Gastroesophageal sphincter (tissue), 4 donors: ENCODE results near the gene MTCP1. TPM values are rescaled to one million over a fixed set of nuclear protein-coding genes. Genes with fewer than 3 reads are reported as not detected.
A peak's percentile ranks its signal among the peaks of the same experiment; 100 is the strongest.

Experiments used
- ATAC-seq: fragments of 150-250 bp; one replicate; pipeline ENCODE4 v1.9.1; 2016; ENCODE audit warnings: mild to moderate bottlenecking, moderate library complexity
- H3K27ac ChIP-seq, 4 donors: fragments of 200-600 bp; sonication (generic) in 3 of 4; 1 replicate in 3 of 4; 2 replicates in 1 of 4; pipeline ENCODE4 v1.5.1; 2016 to 2019
- H3K27me3 ChIP-seq: fragments of 200-600 bp; sonication (generic); one replicate; pipeline ENCODE4 v1.5.1; 2019
- H3K36me3 ChIP-seq, 2 donors: fragments of 200-600 bp; sonication (generic); one replicate each; pipeline ENCODE4 v1.5.1; 2019; ENCODE audit warnings: control low read depth in 1 of 2
- H3K4me1 ChIP-seq, 3 donors: fragments of 200-600 bp; sonication (generic); 1 replicate in 2 of 3; 2 replicates in 1 of 3; pipeline ENCODE4 v1.5.1; 2016 to 2019; ENCODE audit warnings: control low read depth in 2 of 3
- H3K4me3 ChIP-seq, 2 donors: fragments of 200-600 bp; sonication (generic); one replicate each; pipeline ENCODE4 v1.5.1; 2019; ENCODE audit warnings: mild to moderate bottlenecking in 1 of 2, moderate library complexity in 1 of 2
- H3K9me3 ChIP-seq, 3 donors: fragments of 200-600 bp; sonication (generic); one replicate each; pipeline ENCODE4 v1.5.1; 2017 to 2019; ENCODE audit warnings: control low read depth in 2 of 3
- EP300 ChIP-seq: sonication (generic); formaldehyde crosslinking; IDR thresholded peaks from one replicate; pipeline ENCODE4 v1.6.1; 2017; ENCODE audit warnings: antibody characterized with exemption, mild to moderate bottlenecking
- POLR2A ChIP-seq, 2 donors: fragments of 450-650 bp; IDR thresholded peaks; one replicate each; pipeline ENCODE4 v1.6.1; 2017; ENCODE audit warnings: antibody characterized with exemption in 2 of 2, mild to moderate bottlenecking in 2 of 2, moderate library complexity in 1 of 2
- POLR2AphosphoS5 ChIP-seq: sonication (generic); formaldehyde crosslinking; IDR thresholded peaks from one replicate; pipeline ENCODE4 v1.6.1; 2017; ENCODE audit warnings: antibody characterized with exemption
- WGBS, 2 donors: methylation state at CpG; one replicate each; pipeline ENCODE4 v1.1.5; 2018; ENCODE audit warnings: low coverage in 1 of 2; 5-methylcytosine and 5-hydroxymethylcytosine counted together
- total RNA-seq, 4 donors: library from RNA; depleted of rRNA; stranded (reverse); fragments of >200 nt; gene quantifications; one replicate each; pipeline ENCODE4 v1.1.0, GENCODE V29; 2016
- TF ChIP-seq, protein P1 (sequence below), 4 experiments: fragments of 200-600 bp in 2 of 4; fragments of 450-650 bp in 2 of 4; sonication (generic) in 1 of 4; IDR thresholded peaks; one replicate each; pipeline ENCODE4 v1.5.1; 2017 to 2019; ENCODE audit warnings: antibody characterized with exemption in 4 of 4, mild to moderate bottlenecking in 2 of 4, moderate library complexity in 2 of 4

The MTCP1 gene, protein sequence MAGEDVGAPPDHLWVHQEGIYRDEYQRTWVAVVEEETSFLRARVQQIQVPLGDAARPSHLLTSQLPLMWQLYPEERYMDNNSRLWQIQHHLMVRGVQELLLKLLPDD
- 1 to 10 TPM; 1.4 to 4.0 (median 1.9) TPM for total RNA-seq

GRCh38 chrX:155070975-155071693, at the start of gene MTCP1, which contains the start of the genes BRCC3 and CMC4:
Gene MTCP1 (minus strand): TSS chrX:155071136. CDS start chrX:155066010, 5,126 bp downstream.
Gene BRCC3 (plus strand): TSS chrX:155071508. CDS start chrX:155071528, 20 bp downstream.
Gene CMC4 (minus strand): TSS chrX:155071136. CDS start chrX:155064023, 7,113 bp downstream.
- Histone ChIP-seq H3K4me1 (peaks cover 0 to 48% (median 0%) of the 10 kb centered on the region in 3 donors), H3K36me3 (peaks cover 0 to 10% of the 10 kb centered on the region in 2 donors), H3K27ac (peak within 1 kb of the TSS; percentile 74 to 99 (median 90)), H3K4me3 (peak within 1 kb of the TSS; percentile 64 to 99), H3K9me3 (no peaks in the 10 kb centered on the region), H3K27me3 (no peaks in the 10 kb centered on the region)
- TF ChIP-seq, protein P1, sequence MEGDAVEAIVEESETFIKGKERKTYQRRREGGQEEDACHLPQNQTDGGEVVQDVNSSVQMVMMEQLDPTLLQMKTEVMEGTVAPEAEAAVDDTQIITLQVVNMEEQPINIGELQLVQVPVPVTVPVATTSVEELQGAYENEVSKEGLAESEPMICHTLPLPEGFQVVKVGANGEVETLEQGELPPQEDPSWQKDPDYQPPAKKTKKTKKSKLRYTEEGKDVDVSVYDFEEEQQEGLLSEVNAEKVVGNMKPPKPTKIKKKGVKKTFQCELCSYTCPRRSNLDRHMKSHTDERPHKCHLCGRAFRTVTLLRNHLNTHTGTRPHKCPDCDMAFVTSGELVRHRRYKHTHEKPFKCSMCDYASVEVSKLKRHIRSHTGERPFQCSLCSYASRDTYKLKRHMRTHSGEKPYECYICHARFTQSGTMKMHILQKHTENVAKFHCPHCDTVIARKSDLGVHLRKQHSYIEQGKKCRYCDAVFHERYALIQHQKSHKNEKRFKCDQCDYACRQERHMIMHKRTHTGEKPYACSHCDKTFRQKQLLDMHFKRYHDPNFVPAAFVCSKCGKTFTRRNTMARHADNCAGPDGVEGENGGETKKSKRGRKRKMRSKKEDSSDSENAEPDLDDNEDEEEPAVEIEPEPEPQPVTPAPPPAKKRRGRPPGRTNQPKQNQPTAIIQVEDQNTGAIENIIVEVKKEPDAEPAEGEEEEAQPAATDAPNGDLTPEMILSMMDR (IDR thresholded peaks at IDR 0.05), result peak in 1 of 4 experiments; percentile 8
- TF ChIP-seq POLR2AphosphoS5, result peak; percentile 53
- no peak for TF ChIP-seq EP300
- peak; percentile 61 to 68 for TF ChIP-seq POLR2A (IDR thresholded peaks at IDR 0.05)
- WGBS, 2 donors, result no CpG with 5 or more reads among the region's 81 CpGs
- ATAC-seq, result peak; percentile 95

GRCh38 chrX:155115174-155115819, 44.4 kb upstream of the MTCP1 start:
- no peaks in the 10 kb centered on the region for H3K27me3 ChIP-seq
- no peak overlapping the region for H3K4me3 ChIP-seq
- WGBS, 2 donors, result 88% methylated on average over 1 of the region's 1 CpG; no CpG with 5 or more reads in 1 of the 2 donors
- ATAC-seq, result no peak
- no peak for TF ChIP-seq POLR2A (IDR thresholded peaks at IDR 0.05)
- TF ChIP-seq, protein P1 (IDR thresholded peaks at IDR 0.05), result no peak
- TF ChIP-seq POLR2AphosphoS5, result no peak
- no peak for TF ChIP-seq EP300
- H3K4me1 ChIP-seq, result no peaks in the 10 kb centered on the region
- peaks cover 0 to 32% of the 10 kb centered on the region in 2 donors for H3K36me3 ChIP-seq
- H3K27ac ChIP-seq, result no peak overlapping the region
- no peaks in the 10 kb centered on the region for H3K9me3 ChIP-seq

- Histone ChIP-seq H3K36me3 (peaks cover 0 to 18% of the 10 kb centered on the region in 2 donors), H3K27ac (no peak overlapping the region), H3K27me3 (no peaks in the 10 kb centered on the region), H3K4me3 (no peak overlapping the region), H3K9me3 (no peaks in the 10 kb centered on the region), H3K4me1 (no peaks in the 10 kb centered on the region)
- TF ChIP-seq, protein P1 (IDR thresholded peaks at IDR 0.05), result no peak
- no peak for TF ChIP-seq POLR2AphosphoS5
- TF ChIP-seq POLR2A (IDR thresholded peaks at IDR 0.05), result no peak
- TF ChIP-seq EP300, result no peak
- whole genome bisulfite sequencing, 2 donors, result 100% methylated on average over 2 of the region's 4 CpGs
- ATAC-seq, result no peak
Measured at GRCh38 chrX:155113097-155113496, 42.2 kb upstream of the MTCP1 start.

- ATAC-seq, result no peak
- H3K27ac ChIP-seq, result no peak overlapping the region
- TF ChIP-seq EP300 (no peak), POLR2AphosphoS5 (no peak), POLR2A (IDR thresholded peaks at IDR 0.05) (no peak)
- TF ChIP-seq, protein P1 (IDR thresholded peaks at IDR 0.05), result no peak
- H3K36me3 ChIP-seq, result peaks cover 0 to 14% of the 10 kb centered on the region in 2 donors
- no peaks in the 10 kb centered on the region for H3K9me3 ChIP-seq
- H3K4me1 ChIP-seq, result no peaks in the 10 kb centered on the region
- WGBS, 2 donors, result 50 to 92% methylated on average over 1 to 2 of the region's 3 CpGs
- H3K4me3 ChIP-seq, result no peak overlapping the region
- no peaks in the 10 kb centered on the region for H3K27me3 ChIP-seq
Measured at GRCh38 chrX:155112171-155112570, 41.2 kb upstream of the MTCP1 start.
